LNCAP (cell line): ENCODE data around the gene PLEKHM3.

Experiments
- TF ChIP-seq, protein P1 (sequence below): fragments of 450-650 bp; IDR thresholded peaks from 2 replicates; pipeline ENCODE4 v1.5.1; 2017; ENCODE audit warnings: mild to moderate bottlenecking

PLEKHM3 gene

DNA sequence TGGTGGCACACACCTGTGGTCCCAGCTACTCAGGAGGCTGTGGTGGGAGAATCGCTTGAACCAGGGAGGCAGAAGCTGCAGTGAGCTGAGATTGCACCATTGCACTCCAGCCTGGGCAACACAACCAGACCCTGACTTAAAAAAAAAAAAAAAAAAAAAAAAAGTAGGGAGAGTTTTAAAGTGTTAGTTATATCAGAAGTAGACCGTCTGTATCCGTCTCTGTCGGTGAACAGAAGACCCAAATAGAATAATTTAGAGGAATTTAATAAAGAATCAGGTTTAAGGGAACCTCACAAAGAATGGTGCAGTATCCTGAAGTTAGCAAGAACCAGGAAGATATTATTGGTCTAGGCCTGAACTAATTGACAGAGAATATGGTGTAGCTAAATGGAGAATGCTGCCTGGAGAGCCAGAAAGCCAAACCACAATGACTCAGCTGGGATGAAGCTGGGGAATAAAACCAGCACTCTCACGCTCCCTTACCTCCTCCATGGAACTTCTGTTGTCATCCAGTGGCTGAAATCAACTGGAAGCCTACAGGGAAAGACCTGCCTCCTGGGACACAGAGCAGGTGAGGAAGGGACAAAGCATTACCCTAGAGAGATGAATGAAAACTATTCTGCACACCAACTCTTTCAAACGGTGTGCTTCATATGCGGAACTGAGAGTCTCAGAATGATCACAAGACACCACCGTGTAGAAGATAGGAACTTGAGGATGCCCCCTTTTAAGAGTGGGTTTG is 39.1 kb upstream of the PLEKHM3 start:
- TF ChIP-seq, protein P1, sequence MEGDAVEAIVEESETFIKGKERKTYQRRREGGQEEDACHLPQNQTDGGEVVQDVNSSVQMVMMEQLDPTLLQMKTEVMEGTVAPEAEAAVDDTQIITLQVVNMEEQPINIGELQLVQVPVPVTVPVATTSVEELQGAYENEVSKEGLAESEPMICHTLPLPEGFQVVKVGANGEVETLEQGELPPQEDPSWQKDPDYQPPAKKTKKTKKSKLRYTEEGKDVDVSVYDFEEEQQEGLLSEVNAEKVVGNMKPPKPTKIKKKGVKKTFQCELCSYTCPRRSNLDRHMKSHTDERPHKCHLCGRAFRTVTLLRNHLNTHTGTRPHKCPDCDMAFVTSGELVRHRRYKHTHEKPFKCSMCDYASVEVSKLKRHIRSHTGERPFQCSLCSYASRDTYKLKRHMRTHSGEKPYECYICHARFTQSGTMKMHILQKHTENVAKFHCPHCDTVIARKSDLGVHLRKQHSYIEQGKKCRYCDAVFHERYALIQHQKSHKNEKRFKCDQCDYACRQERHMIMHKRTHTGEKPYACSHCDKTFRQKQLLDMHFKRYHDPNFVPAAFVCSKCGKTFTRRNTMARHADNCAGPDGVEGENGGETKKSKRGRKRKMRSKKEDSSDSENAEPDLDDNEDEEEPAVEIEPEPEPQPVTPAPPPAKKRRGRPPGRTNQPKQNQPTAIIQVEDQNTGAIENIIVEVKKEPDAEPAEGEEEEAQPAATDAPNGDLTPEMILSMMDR: no peak

DNA sequence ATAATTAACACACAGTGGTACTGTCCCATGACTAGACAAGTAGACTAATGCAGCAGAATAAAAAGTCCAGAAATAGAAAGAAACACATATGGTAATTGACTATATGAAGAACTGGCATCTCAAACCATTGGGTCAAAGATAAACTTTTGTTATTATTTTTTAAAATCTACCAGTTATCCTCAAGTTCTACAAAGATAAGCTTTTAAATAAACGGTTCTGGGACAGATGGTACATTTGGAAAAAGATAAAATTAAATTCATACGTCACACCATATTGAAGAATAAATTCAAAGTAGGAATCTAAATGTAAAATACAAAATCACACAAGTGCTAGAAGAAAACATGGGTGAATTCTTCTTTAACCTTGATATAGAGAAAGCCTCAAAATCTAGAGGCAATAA is 37.6 kb upstream of the PLEKHM3 start:
- TF ChIP-seq, protein P1: no peak

DNA sequence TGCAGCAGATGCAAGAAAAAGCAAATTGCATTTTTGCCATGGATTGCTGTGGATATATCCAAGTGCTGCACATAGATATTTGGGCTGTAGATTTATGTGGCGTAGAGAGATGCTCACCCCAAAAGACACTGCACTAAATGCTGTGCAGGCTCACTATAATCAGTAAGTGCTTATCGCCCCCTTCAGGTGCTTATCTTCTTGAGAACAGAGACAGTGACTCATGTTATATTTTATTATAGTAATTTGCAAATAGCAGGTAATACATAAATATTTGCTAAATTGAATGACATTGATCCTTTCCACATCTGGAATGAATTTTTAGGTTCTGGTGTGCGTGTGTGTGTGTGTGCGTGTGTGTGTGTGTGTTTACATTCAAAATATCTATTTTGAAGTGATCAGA is 36.8 kb upstream of the PLEKHM3 start:
- TF ChIP-seq, protein P1: peak; percentile 49

DNA sequence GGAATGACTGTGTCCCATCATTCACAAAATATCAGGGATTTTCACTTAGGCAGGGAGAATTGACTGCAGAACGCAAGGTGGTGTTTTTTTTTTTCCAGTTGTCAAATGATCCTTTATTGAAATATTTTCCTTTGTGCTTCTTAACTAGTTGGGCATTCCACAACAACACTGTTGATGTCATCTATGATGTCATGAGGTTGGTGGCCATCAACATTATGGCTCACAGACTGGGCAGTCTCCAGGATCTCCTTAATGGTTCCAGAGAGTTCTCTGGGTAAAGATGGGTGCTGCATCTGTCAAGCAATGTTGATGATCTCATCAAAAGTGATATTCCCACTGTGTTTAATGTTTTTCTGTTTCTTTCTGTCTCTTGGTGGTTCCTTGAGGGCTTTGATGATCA is 31.8 kb upstream of the PLEKHM3 start:
- TF ChIP-seq, protein P1: no peak

DNA sequence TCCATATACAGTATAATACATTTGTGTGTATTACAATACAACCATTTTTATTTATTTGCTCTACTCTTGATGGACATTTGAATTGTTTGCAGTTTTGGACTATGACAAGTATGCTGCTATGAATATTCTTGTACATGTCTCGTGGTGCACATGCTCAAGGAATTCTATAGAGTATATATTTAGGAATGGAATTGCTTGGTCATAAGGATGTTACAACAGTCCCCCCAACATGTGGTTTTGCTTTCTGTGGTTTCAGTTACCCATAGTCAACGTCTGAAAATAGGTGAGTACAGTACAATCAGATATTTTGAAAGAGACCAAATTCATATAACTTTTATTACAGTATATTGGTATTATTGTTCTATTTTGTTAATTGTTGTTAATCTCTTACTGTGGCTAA is 24.1 kb upstream of the PLEKHM3 start:
- TF ChIP-seq, protein P1: no peak

DNA sequence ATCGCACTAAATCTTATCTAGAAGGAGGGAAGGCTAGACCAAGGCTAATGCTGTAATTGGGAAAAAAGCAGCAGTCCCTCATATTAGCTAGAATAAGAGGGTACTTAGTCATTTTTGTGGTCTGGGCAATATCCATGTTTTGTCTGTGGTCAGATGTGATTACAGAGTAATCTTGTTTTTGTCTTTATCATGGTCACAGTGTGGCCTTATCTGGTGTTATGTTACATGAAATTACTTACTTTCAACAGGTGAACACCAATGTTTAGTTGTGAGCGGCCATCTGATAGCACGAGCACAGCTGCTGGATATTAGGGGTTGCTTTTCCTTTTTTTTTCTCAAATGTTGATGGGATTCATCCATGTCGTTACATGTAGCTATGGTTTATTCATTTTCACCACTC is 23.7 kb upstream of the PLEKHM3 start:
- TF ChIP-seq, protein P1: no peak

DNA sequence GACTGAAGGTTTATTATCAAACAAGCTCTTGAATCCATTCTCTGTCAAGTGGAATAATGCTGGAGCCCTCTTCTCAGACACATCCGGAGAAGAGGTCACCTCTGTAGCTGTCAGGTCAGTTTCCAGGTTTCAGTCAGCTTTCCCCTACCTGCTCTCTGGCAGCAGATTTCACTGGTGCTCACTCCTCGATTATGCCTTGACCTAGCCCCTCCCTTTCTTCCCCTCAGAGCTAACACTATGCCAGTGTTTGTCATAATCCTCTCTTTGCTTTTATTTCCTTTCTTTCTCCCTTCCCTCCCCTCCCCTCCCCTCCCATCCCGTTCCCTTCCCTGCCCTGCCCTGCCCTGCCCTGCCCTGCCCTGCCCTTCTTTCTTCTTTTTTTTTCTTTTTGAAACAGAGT is 22.5 kb upstream of the PLEKHM3 start:
- TF ChIP-seq, protein P1: no peak

DNA sequence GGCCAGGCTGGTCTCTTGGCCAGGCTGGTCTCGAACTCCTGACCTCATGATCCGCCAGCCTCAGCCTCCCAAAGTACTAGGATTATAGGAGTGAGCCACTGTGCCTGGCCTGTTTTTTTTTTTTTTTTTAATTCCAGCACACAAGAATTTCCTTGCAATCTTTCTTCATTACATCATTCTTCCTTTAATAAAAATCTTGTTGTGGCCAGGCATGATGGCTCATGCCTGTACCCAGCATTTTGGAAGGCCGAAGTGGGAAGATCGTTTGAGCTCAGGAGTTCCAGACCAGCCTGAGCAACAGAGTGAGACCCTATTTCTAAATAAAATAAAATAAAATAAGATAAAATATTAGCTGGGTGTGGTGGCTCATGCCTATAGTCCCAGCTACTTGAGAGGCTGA is 21.4 kb upstream of the PLEKHM3 start:
- TF ChIP-seq, protein P1: no peak
